ENCODE data around the gene HADHB. TPM values are rescaled to one million over a fixed set of nuclear protein-coding genes. Genes with fewer than 3 reads are reported as not detected.
"Not testable (repeated sequence)": the region's sequence is repeated elsewhere in the genome, so short reads cannot be mapped to it uniquely, and the experiment has no call there.

HADHB gene
- polyA plus RNA-seq, 3 donors: 142 to 160 (median 158) TPM

DNA sequence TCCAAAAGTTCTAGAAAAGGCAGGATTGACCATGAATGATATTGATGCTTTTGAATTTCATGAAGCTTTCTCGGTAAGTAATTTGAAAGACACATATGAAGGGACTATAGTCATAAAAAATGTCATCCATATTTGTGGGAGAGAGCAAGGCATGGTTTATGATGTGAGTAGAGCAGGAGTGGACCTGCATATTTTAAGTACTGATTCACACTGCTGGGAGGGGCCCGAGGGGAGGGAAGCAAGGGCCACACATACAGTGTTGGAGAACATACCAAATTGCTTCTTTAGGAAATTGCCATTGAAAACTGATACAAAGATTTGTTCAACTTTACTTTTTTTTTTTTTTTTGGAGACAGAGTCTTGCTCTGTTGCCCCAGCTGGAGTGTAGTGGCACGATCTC lies 39.4 kb downstream of the HADHB start:
- DNase-seq: no peak

DNA sequence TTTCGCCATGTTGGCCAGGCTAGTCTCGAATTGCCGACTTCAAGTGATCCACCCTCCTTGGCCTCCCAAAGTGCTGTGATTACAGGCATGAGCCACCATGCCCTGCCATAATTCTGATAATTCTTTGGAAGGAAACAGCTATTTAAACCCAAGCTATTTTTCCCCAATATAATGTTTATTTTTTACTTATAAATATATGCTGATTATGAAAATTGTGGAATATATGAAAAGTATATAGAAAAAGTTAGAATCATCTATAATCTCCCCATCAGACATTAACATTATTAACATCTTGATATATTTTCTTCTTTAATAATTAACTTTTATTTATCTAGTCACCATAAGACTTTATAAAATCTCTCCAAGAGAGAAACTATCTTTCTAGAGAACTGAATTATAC lies 41.2 kb downstream of the HADHB start:
- no peak for DNase-seq

DNA sequence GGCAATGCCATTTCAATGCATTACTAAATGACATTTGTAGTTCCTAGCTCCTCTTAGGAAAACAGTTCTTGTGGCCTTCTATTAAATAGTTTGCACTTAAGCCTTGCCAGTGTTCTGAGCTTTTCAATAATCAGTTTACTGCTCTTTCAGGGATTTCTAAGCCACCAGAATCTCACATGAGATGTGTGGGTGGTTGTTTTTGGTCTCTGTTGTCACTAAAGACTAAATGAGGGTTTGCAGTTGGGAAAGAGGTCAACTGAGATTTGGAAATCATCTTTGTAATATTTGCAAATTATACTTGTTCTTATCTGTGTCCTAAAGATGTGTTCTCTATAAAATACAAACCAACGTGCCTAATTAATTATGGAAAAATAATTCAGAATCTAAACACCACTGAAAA lies 45.3 kb downstream of the HADHB start:
- DNase-seq: no peak

DNA sequence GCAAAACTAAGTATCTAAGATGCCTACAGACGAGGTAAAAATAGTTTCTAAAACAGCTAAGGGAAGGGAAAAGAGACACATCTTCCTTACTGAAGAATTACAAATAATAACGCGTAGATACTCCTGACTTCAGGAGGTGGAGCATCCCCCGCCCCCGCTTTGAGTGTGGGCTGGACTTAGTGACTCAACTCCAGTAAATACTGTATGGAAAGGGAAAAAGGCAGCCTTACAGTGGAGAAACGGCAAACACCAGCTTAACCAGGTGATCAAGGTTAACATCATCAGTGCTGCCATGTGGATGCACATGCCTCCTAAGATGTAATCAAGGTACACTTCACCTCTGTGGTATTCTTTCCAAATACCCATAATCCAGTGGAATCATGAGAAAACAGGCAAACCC lies 47.9 kb downstream of the HADHB start:
- DNase-seq: no peak

DNA sequence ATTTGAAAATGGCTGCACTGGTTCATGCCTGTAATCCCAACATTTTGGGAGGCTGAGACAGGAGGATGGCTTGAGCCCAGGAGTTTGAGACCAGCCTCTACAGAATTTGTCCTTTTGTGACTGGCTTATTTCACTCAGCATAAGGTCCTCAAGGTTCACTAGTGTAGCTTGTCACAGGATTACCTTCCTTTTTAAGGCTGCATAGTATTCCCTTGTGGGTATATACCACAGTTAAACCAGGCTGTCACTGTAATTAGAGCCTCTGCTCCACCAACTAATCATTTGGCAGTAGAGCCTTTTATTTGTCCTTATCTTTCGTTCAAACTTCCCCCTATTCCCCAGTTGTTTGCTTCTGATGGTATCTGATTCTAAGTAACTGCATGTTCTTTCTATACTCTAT lies 50.8 kb downstream of the HADHB start:
- no peak for DNase-seq

DNA sequence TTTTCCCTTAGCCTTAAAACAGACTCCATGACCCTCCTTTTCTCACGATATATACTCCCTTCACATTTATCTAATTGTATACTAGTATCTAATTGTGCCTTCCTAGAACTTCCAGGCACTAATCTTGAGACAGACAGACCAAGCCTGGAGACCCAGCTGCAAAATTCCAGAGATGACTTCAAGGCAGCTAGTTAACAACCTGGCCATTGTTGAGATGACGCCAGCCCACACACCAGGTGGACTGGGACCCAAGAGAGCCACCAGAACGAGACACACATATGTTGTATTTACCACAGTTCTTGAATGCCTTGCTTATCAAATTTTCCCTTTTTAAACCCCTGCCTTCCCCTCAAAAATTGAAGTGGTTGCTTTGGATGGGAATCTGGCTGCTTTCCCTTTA lies 52.3 kb downstream of the HADHB start:
- no peak for DNase-seq

DNA sequence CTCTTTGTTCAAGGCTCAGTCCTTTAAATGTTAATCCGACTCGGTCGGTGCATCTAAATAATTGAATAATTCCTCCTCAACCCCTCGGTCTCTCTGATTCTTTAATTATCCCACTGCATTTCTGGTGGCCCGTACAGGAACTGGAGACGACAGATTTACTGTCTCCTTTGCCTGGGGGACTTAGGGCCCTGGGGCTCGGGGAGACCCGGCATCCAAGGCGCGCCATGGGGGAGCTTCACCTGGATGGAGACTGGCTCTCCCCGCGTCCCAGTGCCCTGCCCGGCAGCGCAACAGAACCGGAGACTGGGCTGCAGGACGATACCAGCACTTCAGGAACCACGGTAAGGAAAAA lies 53.5 kb downstream of the HADHB start:
- no peak for DNase-seq

DNA sequence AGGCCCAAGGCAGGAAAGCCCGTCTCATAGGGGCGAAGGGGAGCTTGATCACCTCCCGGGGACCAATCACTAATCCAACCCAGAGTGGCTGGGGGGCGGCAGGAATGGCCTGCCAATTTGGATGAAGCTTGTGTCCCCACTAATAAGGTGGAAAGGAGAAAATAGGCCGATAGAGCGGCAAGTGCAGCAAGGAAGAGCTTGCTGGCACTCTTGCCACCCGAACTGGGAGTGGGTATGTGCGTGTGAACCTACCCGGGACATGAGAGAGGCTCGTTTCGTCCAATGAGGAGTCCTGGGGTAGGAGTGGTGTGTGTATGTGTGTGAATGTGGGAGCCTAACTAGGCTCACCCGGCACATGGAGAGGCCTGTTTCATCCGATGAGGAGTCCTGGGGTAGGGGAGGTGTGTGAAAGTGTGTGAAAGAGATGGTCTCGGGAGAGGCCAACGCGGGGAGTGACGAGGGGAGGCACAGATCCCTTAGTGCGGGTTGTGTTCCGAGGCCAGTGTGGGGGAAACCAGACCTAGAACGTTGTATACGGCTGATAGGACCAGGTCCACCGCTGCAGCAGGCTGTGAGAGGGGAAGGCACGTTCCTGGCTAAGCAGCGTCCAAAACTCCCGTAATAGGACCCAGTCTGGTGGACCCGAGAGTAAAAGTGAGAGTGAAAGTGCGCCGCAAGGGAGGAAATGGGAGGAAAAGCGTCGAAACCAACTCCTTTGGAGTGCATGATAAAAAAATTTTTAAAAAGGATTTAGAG lies 54.1 kb downstream of the HADHB start:
- DNase-seq: peak; percentile 42

DNA sequence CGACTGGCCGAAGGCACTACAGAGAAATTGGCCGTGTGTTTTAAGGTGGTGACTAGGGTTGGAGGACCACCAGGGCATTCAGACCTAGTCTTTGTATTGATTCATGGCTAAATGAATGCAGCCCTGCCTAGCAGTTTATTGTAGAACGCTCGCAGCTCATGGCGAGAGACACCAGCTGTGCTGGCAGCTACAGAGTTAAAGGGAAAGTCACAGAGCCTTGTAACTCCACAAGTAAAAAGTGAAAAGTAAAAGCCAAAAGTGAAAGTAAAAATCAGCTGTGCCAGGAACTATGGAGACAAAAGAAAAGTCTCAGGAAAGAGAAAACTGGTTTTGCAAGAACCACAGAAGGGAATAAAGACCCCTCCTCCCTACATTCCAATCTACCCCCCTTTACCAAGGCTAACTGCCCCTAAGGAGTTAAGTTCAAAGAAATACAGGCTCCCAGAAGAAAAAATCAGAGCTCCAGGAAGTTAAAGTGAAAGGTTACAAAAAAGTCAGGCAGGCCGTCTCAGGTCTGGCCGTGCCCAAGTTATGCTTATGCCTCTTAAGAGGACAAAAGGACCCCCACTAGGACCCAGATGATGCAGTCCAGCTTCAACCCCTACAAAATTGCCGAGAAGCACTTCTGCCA lies 54.8 kb downstream of the HADHB start:
- DNase-seq: peak; percentile 80

DNA sequence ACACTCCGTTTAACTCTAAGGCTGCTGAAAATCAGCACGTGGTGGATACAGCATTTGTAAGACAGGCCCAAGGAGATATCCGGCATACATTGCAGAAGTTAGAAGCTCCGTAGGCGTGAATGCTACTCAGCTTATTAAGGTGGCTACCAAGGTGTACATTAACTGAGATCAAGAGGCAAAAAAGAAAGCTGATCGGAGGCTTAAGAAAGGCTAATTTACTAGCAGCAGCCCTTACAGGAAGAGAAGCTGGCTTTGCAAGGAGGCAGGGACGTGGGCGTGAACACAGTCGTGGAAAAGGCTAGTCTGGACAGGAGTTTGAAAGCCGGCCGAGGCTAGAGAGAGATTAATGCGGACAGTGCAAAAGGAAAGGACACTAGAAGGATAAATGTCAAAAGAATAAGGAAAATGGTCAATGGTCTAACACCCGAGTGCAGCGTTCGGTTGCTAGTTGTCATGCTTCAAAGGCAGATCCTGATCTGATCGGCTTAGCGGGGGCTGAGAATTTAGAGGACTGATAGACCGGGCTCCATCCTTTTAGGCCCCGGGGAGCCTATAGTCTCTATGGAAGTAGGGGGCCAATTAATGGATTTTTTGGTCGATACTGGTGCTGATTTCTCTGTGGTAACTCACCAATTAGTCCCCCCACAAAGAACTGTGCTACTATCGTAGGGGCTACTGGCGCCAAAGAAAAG lies 55.6 kb downstream of the HADHB start:
- peak; percentile 21 for DNase-seq

DNA sequence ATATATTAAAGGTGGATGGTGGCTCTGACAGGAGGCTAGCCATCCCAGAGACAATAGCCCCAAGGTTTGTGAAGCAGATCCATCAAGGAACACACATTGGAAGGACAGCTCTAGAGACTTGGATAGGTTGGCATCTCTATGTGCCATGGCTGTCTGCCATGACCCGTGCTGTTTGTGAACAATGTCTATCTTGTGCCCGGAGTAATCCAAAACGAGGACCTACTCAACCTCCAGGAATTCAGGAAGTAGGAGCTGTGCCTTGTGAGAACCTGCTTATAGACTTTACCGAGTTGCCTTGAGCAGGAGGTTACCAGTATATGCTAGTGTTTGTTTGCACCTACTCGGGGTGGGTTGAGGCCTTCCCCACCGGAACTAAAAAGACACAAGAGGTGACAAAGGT lies 58.1 kb downstream of the HADHB start:
- no peak for DNase-seq

DNA sequence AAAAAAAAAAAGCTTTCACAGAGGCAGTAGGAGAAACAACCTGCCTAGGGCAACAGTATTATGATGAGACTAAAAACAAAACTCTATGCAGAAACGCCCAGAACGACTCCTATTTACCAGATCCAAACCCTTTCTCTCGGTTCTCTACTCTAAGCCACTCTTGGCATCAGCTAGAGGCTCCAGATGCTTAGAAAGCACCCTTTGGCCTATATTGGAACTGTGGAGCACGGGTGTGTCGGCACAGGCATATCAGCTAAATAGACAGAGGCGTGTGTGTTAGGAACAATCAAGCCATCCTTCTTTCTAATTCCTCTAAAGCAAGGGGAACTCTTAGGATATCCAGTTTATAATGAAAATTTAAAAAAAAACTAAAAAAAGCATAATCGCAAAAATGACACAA lies 60.4 kb downstream of the HADHB start:
- not testable (repeated sequence) for DNase-seq

DNA sequence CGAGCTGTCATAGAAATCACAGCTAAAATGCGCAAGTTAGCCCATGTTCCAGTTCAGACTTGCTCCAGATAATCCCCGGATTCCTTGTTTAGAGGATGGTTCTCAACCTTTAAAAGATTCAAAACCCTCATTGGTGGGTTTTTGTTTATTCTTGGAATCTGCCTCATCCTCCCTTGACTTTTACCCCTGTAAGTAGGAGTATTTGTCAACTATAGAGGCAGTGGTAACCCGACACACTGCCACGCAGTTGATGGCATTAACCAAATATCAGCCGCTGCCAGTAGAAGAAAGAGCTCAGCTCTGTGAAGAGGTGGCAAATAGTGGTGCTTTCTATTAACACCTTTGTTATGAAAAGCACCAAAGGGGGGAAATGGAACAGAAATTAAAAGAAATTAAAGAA lies 60.8 kb downstream of the HADHB start:
- DNase-seq: peak; percentile 36

DNA sequence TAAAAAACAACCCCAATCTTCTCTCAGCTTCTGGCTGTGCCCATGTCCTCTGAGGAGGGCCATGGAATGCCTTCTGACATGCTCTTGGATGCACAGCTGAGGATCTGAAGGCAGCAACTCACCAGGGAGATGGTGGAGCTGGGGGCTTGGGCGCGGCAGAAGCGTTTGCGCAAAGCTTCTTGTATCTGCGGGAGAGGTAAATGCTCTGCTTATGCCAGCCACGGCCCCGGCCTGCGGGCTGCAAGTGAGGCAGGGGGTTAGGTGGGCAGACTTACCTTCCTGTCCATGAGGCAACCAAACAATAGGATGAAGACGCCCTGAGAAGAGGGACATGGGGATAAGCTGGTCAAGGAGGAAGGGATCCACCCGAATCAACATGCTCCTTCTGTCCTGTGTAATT lies 65.2 kb downstream of the HADHB start:
- DNase-seq: no peak

DNA sequence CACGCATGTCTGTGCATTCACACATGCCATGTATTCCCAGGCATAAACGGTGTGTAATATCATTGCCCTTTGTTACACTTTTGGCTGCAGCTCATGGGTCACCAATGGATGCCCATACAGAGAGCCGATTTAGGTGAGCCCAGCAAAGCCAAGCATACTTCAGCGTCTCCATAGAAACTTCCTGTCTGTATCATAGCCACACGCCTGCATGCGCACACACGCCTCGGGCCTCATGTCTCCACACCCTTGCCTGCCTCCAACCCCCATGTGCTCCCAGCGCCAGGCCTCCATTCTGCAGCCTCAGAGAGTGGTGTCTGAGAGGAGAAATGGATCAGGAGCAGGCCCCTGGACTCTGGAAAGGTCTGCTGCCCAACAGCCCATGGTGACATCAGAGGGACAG lies 67.7 kb downstream of the HADHB start:
- no peak for DNase-seq

DNA sequence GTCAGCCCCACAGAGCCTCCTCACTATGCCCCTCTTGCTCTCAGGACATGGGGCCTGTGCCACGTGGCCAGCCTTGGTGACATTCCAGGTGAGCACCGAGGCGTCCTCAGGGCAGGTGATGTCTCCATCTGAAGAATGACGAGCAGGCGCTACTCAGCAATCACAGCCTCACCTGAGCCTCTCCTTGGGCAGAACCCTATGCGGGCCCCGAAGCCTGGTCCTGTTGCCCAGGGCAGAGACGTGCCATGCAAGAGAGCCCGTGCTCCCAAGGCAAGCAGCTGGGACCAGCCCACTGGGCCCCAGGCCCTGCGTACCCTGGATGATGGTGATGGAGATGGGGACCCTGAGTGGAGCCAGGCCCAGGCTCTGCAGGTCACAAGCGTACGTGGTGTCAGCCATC lies 68.7 kb downstream of the HADHB start:
- DNase-seq: no peak

DNA sequence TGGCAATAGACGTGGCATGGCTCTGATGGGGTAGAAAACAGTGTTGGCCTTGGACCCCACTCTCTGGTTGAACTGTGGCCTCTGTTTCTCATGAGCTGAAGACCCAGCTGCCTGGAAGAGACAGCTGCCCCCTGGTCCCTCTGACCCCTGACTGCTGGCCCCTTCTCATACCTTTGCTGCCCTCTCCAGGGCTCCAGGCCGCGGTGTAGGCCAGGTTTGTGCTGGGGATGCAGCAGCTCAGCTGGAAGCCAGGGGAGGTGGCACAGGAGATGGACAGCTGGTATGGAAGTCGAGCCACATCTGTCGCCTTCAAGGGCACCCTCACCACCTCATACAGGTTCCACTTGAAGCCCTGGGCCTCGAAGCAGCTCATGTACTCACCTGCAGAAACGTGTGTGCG lies 69.5 kb downstream of the HADHB start:
- no peak for DNase-seq

DNA sequence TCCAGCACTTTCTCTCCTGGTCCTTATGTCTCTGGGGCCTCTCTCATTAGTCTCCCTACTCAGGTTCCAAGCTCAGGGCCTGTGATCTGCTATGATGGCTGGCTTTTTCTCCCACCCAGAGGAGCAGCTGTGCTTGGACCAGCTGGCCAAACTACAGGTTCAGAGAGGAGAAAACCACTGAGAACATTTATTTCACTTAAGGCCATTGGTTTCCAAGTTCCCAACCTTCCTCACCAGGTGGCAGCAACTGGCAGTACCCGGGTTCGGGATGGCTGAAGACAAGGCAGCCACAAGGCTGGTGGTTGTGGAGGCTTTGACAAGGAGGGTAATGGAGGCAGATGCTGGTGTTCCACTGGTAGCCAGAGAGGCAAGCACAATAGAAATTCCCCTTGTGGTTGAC lies 71.3 kb downstream of the HADHB start:
- DNase-seq: no peak

DNA sequence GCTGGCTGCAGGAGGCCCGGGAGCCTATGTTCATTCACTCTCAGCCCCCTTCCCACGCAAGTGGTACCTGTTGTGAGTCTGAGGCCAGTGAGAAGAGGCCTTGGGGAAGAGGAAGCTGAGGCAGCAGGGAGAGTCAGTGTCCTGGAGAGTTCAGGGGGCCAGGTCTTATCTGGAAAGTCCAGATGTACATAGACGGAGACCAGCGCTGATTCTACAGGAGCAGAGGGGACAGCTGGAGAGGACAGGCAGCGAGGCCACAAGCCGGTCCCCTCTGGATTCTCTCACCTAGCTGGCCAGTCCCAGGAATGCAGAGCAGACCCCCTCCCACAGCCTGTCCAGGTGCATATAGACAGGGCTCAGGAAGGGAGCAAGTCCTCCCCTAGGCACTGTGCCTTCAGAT lies 72.1 kb downstream of the HADHB start:
- no peak for DNase-seq

DNA sequence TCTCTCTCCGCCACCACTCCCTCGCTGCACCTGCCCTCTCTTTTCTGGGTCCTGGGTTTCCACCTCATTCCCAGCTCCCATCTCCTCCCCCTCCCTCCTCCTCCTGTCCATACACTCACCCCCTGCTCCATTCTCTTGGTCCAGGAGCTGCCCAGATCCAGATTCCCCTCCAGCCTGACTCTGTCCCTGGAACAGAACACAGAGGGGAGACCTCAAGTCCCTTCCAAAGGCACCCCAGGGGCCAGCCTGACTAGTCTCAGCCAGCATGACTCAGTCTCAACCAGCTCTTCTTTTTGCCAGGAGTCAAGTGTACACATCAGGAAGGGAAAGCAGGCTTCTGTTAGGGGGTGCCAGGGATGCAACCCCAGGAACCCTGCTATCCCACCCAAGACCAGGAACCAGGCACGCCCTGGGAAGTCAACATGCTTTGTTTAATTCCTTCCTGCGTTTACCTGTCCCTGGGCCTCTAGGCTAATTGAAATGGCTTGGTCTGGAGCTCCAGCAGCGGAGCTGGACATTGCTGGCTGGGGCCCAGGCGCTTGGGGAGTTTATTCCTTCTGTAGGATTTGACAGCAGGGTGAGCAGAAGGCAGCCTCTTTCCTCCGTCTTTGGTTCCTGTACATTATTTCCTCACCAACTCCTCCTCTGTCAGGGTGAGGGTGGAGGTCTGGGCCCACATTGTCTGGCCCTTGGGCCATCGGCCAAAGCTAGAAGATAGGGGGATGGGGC lies 72.8 kb downstream of the HADHB start:
- DNase-seq: no peak

DNA sequence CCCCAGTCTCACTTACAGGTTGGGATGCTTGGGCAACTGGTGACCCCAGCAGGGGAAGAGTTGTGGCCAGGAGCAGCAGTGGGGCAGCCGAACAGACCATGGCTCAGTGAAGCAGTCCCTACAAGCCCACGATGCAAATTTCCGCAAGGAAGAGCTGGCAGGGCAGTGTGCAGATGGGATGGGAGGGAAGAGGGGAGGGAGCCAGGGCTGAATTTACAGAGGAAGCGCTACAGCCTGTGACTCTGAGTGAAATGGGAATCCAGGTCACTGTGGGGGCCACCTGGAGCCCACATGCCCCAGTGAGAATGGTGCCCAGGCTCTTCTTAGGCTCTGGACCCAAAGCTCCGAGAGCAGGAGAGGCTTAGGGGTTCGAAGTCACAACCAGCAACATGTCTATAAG lies 74.2 kb downstream of the HADHB start:
- no peak for DNase-seq

DNA sequence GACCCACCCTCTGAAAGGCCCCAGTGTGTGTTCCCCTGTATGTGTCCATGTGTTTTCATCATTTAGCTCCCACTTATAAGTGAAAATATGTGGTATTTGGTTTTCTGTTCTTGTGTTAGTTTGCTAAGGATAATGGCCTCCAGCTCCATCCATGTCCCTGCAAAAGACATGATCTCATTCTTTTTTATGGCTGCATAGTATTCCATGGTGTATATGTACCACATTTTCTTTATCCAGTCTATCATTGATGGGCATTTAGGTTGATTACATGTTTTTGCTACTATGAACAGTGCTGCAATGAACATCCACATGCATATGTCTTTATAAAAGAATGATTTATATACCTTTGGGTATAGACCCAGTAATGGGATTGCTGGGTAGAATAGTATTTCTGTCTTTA lies 79.7 kb downstream of the HADHB start:
- DNase-seq: not testable (repeated sequence)

DNA sequence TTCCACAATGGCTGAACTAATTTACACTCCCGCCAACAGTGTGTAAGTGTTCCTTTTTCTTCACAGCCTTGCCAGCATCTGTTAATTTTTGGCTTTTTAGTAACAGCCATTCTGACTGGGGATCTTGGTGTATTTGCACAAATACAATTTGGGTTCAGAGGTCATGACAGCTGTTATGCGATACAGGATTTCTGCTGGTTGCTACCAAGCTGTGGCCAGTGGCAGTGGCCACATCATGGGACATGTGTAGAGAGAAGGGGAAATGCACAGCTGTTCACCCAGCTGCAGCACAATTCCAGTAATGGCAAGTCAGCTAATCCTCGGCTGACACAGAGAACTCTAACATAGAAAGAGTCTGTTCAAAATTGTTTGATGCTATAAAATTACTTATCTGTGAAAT lies 80.2 kb downstream of the HADHB start:
- no peak for DNase-seq

All from renal pelvis (tissue), 4 donors.